Natural killer cell (primary cell): Measurements from ENCODE around the gene GCLC. TPM values are rescaled to one million over a fixed set of nuclear protein-coding genes. Genes with fewer than 3 reads are reported as not detected.
A peak's percentile ranks its signal among the peaks of the same experiment; 100 is the strongest.

Experiments used
- ATAC-seq, 3 donors: fragments of 150-1000 bp in 2 of 3; fragments of 200-7000 bp in 1 of 3; cut with Tn5 transposase; 1 replicate in 1 of 3; 2 replicates in 2 of 3; pipeline ENCODE4 v1.10.0; 2021; ENCODE audit warnings: mild to moderate bottlenecking in 2 of 3, moderate library complexity in 2 of 3
- DNase-seq, 2 donors: peaks; one replicate each; pipeline versions ENCODE4 v3.0.0 to v3.0.0-alpha.2; 2013 to 2021; ENCODE audit warnings: mixed read lengths in 1 of 2
- H3K27ac ChIP-seq: one replicate; pipeline ENCODE4 v1.5.1; 2013; ENCODE audit warnings: mild to moderate bottlenecking, low read length
- H3K27me3 ChIP-seq: one replicate; pipeline ENCODE4 v1.6.1; 2013; ENCODE audit warnings: low read length; ENCODE audit not compliant: control insufficient read depth, insufficient read depth
- H3K36me3 ChIP-seq: one replicate; pipeline ENCODE4 v1.6.1; 2013; ENCODE audit warnings: low read length; ENCODE audit not compliant: control insufficient read depth, insufficient read depth
- H3K4me1 ChIP-seq: one replicate; pipeline ENCODE4 v1.6.1; 2013; ENCODE audit warnings: low read length; ENCODE audit not compliant: control insufficient read depth, insufficient read depth
- H3K4me3 ChIP-seq: one replicate; pipeline ENCODE4 v1.5.1; 2013; ENCODE audit warnings: low read length
- H3K9me3 ChIP-seq: one replicate; pipeline ENCODE4 v1.6.1; 2013; ENCODE audit warnings: low read length; ENCODE audit not compliant: control insufficient read depth, insufficient read depth
- H3K27ac Mint-ChIP-seq, 2 donors: one replicate each; pipeline ENCODE4 v1.8.0; 2022; ENCODE audit warnings: mild to moderate bottlenecking in 2 of 2, mixed read lengths in 2 of 2, moderate library complexity in 1 of 2
- H3K27me3 Mint-ChIP-seq, 2 donors: one replicate each; pipeline ENCODE4 v1.8.0; 2022; ENCODE audit warnings: low read depth in 2 of 2, mixed read lengths in 2 of 2
- H3K36me3 Mint-ChIP-seq: one replicate; pipeline ENCODE4 v1.8.0; 2022; ENCODE audit warnings: mixed read lengths
- H3K4me1 Mint-ChIP-seq, 2 donors: one replicate each; pipeline ENCODE4 v1.8.0; 2022; ENCODE audit warnings: mixed read lengths in 2 of 2
- H3K4me3 Mint-ChIP-seq: one replicate; pipeline ENCODE4 v1.8.0; 2022; ENCODE audit warnings: mild to moderate bottlenecking, moderate library complexity, mixed read lengths
- H3K9me3 Mint-ChIP-seq, 2 donors: one replicate each; pipeline ENCODE4 v1.8.0; 2022; ENCODE audit warnings: mixed read lengths in 2 of 2
- WGBS: methylation state at CpG from one replicate; pipeline ENCODE4 v1.1.7; 2013; ENCODE audit warnings: missing lambda C conversion rate; ENCODE audit not compliant: insufficient coverage; 5-methylcytosine and 5-hydroxymethylcytosine counted together
- intact Hi-C: fragments of 100-400 bp; cut with micrococcal nuclease; formaldehyde crosslinking; loops from one replicate; pipeline ENCODE4 v1.14.2; 2022
- total RNA-seq, 4 donors: library from RNA; stranded (reverse); fragments of 120-200 nt in 1 of 4; gene quantifications; one replicate each; pipeline versions ENCODE4 v1.2.3 to v1.2.4, GENCODE V29; 2013 to 2022
- TF ChIP-seq, protein P1 (sequence below): fragments of 200-600 bp; IDR thresholded peaks from one replicate; pipeline ENCODE4 v1.8.0; 2022; ENCODE audit warnings: antibody characterized with exemption

Gene GCLC
- 10 to 100 TPM; 39.0 to 52.7 (median 39.2) TPM for total RNA-seq
- total RNA-seq (2013), result 43.6 TPM

GRCh38 chr6:53544470-53545308, at the start of gene GCLC:
Gene GCLC (minus strand): TSS chr6:53545101. CDS start chr6:53544645, 456 bp downstream.
- ATAC-seq (peak; percentile 64 to 77 (median 70)), DNase-seq (peak; percentile 86 to 94)
- Mint-ChIP-seq H3K4me3 (peak within 1 kb of the TSS; percentile 98), H3K9me3 (no peaks in the 10 kb centered on the region), H3K27me3 (no peaks in the 10 kb centered on the region), H3K36me3 (no peaks in the 10 kb centered on the region), H3K4me1 (peaks cover 51 to 73% of the 10 kb centered on the region in 2 donors), H3K27ac (peak within 1 kb of the TSS; percentile 91 to 92)
- TF ChIP-seq, protein P1, sequence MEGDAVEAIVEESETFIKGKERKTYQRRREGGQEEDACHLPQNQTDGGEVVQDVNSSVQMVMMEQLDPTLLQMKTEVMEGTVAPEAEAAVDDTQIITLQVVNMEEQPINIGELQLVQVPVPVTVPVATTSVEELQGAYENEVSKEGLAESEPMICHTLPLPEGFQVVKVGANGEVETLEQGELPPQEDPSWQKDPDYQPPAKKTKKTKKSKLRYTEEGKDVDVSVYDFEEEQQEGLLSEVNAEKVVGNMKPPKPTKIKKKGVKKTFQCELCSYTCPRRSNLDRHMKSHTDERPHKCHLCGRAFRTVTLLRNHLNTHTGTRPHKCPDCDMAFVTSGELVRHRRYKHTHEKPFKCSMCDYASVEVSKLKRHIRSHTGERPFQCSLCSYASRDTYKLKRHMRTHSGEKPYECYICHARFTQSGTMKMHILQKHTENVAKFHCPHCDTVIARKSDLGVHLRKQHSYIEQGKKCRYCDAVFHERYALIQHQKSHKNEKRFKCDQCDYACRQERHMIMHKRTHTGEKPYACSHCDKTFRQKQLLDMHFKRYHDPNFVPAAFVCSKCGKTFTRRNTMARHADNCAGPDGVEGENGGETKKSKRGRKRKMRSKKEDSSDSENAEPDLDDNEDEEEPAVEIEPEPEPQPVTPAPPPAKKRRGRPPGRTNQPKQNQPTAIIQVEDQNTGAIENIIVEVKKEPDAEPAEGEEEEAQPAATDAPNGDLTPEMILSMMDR, result peak; percentile 73
- Histone ChIP-seq H3K9me3 (no peaks in the 10 kb centered on the region), H3K27me3 (no peaks in the 10 kb centered on the region), H3K27ac (peak within 1 kb of the TSS; percentile 53), H3K4me3 (peak within 1 kb of the TSS; percentile 68), H3K36me3 (no peaks in the 10 kb centered on the region), H3K4me1 (peaks cover 23% of the 10 kb centered on the region)
- under 1% methylated on average over 105 of the region's 105 CpGs for WGBS
- intact Hi-C loops, result loop anchor here (2.0 to 10.0 kb wide), 5 partner anchors 52 to 967 kb away; partner anchors contain the start of genes FBXO9, LRRC1 and TRAM2

- Histone ChIP-seq H3K4me1 (no peaks in the 10 kb centered on the region), H3K36me3 (no peaks in the 10 kb centered on the region), H3K27ac (no peak overlapping the region), H3K27me3 (no peaks in the 10 kb centered on the region), H3K9me3 (peaks cover 3% of the 10 kb centered on the region), H3K4me3 (no peak overlapping the region)
- H3K4me3 Mint-ChIP-seq, result no peak overlapping the region
- no peaks in the 10 kb centered on the region for H3K9me3 Mint-ChIP-seq
- H3K4me1 Mint-ChIP-seq, result no peaks in the 10 kb centered on the region
- 76% methylated on average over 2 of the region's 2 CpGs for WGBS
- H3K27ac Mint-ChIP-seq, result no peak overlapping the region
- ATAC-seq, result no peak
- TF ChIP-seq, protein P1, result no peak
- no peak for DNase-seq
- H3K27me3 Mint-ChIP-seq, result peaks cover 0 to 7% of the 10 kb centered on the region in 2 donors
- H3K36me3 Mint-ChIP-seq, result no peaks in the 10 kb centered on the region
- intact Hi-C loops, result no loop called here
Observed at GRCh38 chr6:53594596-53594995, 49.7 kb upstream of the GCLC start.

- no peak overlapping the region for H3K27ac Mint-ChIP-seq
- DNase-seq (no peak), ATAC-seq (no peak)
- no peaks in the 10 kb centered on the region for H3K4me1 Mint-ChIP-seq
- no peaks in the 10 kb centered on the region for H3K4me1 ChIP-seq
- H3K27ac ChIP-seq, result no peak overlapping the region
- no peaks in the 10 kb centered on the region for H3K9me3 Mint-ChIP-seq
- no peaks in the 10 kb centered on the region for H3K36me3 ChIP-seq
- no peak overlapping the region for H3K4me3 Mint-ChIP-seq
- peaks cover 3% of the 10 kb centered on the region for H3K9me3 ChIP-seq
- intact Hi-C loops, result no loop called here
- no peaks in the 10 kb centered on the region for H3K27me3 ChIP-seq
- 20% methylated on average over 1 of the region's 2 CpGs for WGBS
- no peaks in the 10 kb centered on the region for H3K36me3 Mint-ChIP-seq
- H3K27me3 Mint-ChIP-seq, result peaks cover 0 to 7% of the 10 kb centered on the region in 2 donors
- TF ChIP-seq, protein P1, result no peak
- H3K4me3 ChIP-seq, result no peak overlapping the region
Observed at GRCh38 chr6:53593001-53593488, 48.1 kb upstream of the GCLC start.
